ENCODE data around the gene PLCD3. TPM values are rescaled to one million over a fixed set of nuclear protein-coding genes. Genes with fewer than 3 reads are reported as not detected.

The PLCD3 gene
- total RNA-seq, 2 experiments from 2014 or later = 4.3 to 4.4 TPM

DNA sequence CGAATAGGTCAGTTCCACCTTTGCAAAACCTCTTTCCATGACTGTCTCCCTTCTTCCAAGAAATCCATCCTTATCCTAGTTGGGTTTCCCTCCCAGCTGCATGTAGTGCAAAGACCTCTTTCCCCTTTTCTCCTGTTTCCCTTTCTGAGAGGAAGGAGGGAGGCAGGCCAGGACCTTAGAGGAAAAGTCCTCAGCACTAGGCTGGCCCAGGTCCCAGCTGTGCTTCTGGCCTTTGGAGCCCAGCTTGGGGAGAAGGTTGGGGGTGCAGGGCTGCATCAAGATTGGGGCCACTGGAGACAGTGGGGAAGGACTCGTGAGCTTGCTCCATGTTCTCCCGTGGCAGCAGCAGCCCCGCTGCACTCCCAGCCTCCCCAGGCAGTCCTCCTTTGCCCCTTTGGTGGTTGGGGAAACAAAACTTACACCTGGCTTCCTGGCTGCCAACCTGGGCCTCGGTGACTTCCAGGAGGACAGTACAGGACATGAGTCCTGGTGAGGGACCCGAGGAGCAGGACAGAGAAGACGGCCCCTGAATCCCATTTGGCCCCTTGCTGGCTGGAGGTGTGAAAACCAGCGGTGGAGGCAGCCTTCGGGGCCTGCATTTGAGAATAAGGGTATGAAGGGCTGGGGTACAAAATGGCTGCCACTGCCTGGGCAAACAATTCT, 29.8 kb upstream of the PLCD3 start:
- Mint-ChIP-seq H3K27ac (peak overlapping the region; percentile 99), H3K27me3 (peaks cover 2% of the 10 kb centered on the region), H3K9me3 (no peaks in the 10 kb centered on the region), H3K4me1 (ENCODE audit: low read depth) (peaks cover 36% of the 10 kb centered on the region), H3K36me3 (peaks cover 20% of the 10 kb centered on the region), H3K4me3 (peak overlapping the region; percentile 99)
- ChIA-PET POLR2A (interaction anchor here (0.8 to 4.8 kb wide), 9 partner anchors 8 to 155 kb away, joined by 4 to 217 read pairs (median 8); partner anchors contain the start of genes ACBD4, HEXIM1 and MAP3K14), CTCF (interaction anchor here (0.6 to 7.6 kb wide), 8 partner anchors 12 to 223 kb away, joined by 3 to 170 read pairs (median 7); partner anchors contain the start of genes ACBD4 and HEXIM1)
- DNase-seq = no peak
- intact Hi-C loops (cut with micrococcal nuclease) = no loop called here

DNA sequence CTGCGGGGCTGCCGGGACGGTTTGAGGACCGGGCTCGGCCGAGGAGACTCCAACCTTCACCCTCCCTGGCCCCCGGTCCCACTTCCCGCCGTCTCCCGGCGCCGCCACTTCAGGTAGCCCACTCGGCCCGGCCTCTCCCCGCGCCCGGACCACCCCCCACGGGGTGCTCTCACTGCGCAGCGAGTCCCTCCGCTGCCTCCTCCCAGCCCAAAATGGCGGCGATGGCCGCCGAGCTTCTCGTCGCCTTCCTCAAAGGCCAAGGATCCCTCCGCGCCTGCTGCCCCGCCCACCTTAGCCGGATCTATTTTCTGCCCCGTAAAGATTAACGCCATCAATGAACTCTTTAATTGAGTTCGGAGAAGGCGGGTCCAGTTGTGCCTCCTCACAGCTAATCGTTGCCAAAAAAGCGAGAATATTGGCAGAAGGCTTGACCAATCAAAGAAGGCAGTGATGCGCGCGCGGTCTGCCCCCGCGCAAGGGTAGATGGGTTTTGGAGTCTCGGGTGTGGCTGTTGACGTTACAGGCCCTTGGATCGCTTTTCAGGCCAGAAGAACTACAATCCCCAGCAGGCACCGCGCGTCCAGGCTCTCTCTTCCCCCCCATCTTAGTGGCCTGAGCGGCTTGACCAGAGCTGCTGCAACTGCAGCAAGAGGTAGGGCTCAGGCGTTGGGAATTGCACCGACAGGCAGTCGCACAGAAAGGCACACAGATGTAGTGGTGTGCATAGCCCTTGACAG, 29.1 kb upstream of the PLCD3 start, which contains the start of gene HEXIM2:
Gene HEXIM2, plus strand, starts transcription at position 588 of the 737 bp plus-strand sequence. CDS start 919 bp downstream, outside the sequence.
- peak within 1 kb of the TSS; percentile 99 for H3K27ac Mint-ChIP-seq
- H3K36me3 Mint-ChIP-seq = peaks cover 20% of the 10 kb centered on the region
- intact Hi-C loops (cut with micrococcal nuclease) = loop anchor here (1.0 to 2.0 kb wide), 7 partner anchors 12 to 155 kb away; partner anchors contain the start of genes DCAKD, HEXIM1, MAP3K14 and NMT1
- DNase-seq = peak; percentile 99
- peak within 1 kb of the TSS; percentile 99 for H3K4me3 Mint-ChIP-seq
- CTCF ChIA-PET = interaction anchor here (0.6 to 7.6 kb wide), 11 partner anchors 11 to 224 kb away, joined by 3 to 170 read pairs (median 4); partner anchors contain the start of genes ACBD4, FMNL1 and HEXIM1
- H3K27me3 Mint-ChIP-seq = peaks cover 2% of the 10 kb centered on the region
- POLR2A ChIA-PET = interaction anchor here (0.8 to 4.8 kb wide), 10 partner anchors 9 to 155 kb away, joined by 3 to 217 read pairs (median 8); partner anchors contain the start of genes ACBD4, HEXIM1, MAP3K14 and NMT1
- H3K9me3 Mint-ChIP-seq = no peaks in the 10 kb centered on the region
- peaks cover 36% of the 10 kb centered on the region for H3K4me1 Mint-ChIP-seq (ENCODE audit: low read depth)

DNA sequence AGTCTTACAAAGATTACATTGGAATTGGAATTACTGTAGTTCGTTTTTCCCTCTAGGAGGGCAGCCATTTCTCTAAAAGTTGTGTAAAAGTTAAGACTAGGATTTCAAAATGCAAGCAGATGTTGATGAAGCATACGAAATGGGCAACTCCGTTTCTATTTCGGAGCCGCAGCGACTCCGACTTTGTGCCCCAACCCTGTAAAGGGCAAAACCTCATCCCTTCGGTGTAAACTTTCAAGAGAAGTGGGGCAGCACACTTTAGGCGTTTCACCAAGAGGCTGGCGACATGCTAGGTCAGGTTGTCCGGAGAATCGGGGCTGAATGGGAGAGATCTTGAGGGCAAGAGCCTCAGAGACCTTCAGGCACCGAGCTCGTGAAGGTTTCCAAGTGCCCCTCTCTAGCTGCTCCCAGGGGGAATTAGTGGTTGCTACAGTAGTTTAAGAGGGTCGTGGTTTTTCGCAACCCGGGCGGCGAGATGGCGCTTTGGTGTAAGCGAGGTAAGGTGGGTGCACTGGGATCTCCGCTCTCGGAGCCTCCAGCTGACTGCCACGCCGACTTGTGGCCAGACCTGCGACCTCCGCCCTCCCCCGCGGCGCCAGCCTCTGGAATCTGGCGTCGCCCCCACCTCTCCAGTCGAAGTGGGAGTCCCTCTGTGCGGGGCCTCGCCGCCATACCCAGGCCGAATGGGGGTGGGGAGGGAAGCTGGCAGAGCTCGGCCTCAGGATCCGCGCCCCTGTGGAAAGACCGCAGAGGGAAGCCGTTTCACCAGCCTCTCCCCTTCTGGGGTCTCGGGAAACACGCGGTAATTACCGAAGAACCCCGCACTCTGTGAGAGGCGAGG, 28.4 kb upstream of the PLCD3 start:
- Mint-ChIP-seq H3K36me3 (peaks cover 20% of the 10 kb centered on the region), H3K9me3 (no peaks in the 10 kb centered on the region), H3K4me3 (peak overlapping the region; percentile 99), H3K27me3 (peaks cover 2% of the 10 kb centered on the region), H3K4me1 (ENCODE audit: low read depth) (peaks cover 40% of the 10 kb centered on the region), H3K27ac (peak overlapping the region; percentile 99)
- CTCF ChIA-PET = interaction anchor here (1.0 to 7.6 kb wide), 8 partner anchors 10 to 61 kb away, joined by 3 to 170 read pairs (median 10); partner anchors contain the start of genes ACBD4, FMNL1 and HEXIM1
- intact Hi-C loops (cut with micrococcal nuclease) = loop anchor here (1.0 to 2.0 kb wide), 7 partner anchors 12 to 156 kb away; partner anchors contain the start of genes DCAKD, HEXIM1, MAP3K14 and NMT1
- POLR2A ChIA-PET = interaction anchor here (0.8 to 4.8 kb wide), 9 partner anchors 10 to 156 kb away, joined by 3 to 217 read pairs (median 8); partner anchors contain the start of genes HEXIM1, MAP3K14 and NMT1
- DNase-seq = peak; percentile 60

DNA sequence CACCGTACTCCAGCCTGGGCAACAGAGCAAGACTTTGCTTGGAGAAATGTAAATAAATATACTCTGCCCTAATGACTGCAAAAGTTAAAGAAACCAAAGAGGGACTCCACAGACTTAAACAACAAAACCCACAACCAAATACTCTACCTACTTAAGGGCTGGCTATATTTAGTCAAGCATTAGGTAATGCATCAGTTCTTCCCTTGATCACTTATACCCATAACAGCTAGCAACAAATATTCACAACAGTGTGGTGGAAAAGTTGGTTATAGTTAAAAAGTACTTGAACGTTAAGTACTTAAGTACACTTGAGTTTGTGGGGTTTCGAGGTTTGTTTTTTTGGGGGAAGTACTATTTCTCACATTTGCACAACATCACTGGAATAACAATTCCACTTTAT, 23.9 kb upstream of the PLCD3 start:
- ChIA-PET POLR2A (no interaction called here), CTCF (interaction anchor here (2.9 to 11.2 kb wide), 2 partner anchors 21 to 42 kb away, joined by 23 to 316 read pairs; partner anchors contain the start of gene ACBD4)
- no peaks in the 10 kb centered on the region for H3K27me3 Mint-ChIP-seq
- H3K36me3 Mint-ChIP-seq = peaks cover 17% of the 10 kb centered on the region
- peak overlapping the region; percentile 5 for H3K27ac Mint-ChIP-seq
- no peaks in the 10 kb centered on the region for H3K9me3 Mint-ChIP-seq
- peaks cover 39% of the 10 kb centered on the region for H3K4me1 Mint-ChIP-seq (ENCODE audit: low read depth)
- no peak for DNase-seq
- intact Hi-C loops (cut with micrococcal nuclease) = no loop called here
- no peak overlapping the region for H3K4me3 Mint-ChIP-seq

DNA sequence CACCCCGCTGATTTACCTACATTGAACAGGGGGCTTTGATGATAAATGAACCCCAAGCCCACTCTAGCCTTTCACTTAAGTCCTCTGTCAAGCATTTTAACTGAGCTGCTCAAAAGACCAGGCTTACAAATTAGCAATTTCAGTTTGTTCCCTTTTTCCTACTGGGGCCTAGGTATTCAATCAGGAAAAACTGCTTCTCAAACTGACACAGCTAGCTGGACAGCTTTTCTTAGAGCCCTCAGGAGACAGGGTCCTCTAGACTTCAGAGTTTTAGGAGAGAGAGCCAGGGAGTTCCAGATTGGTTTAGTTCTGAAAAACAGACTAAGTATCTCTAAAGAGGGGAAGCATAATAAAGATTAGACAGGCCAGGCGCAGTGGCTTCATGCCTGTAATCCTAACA, 23.2 kb upstream of the PLCD3 start:
- intact Hi-C loops (cut with micrococcal nuclease) = no loop called here
- H3K9me3 Mint-ChIP-seq = no peaks in the 10 kb centered on the region
- ChIA-PET POLR2A (interaction anchor here (0.9 kb wide), 1 partner anchor 9 kb away, joined by 3 read pairs; no protein-coding TSS in a partner anchor), CTCF (interaction anchor here (0.7 to 11.2 kb wide), 3 partner anchors 20 to 1113 kb away, joined by 5 to 316 read pairs (median 23); partner anchors contain the start of gene ACBD4)
- H3K4me3 Mint-ChIP-seq = no peak overlapping the region
- H3K27ac Mint-ChIP-seq = peak overlapping the region; percentile 49
- peaks cover 46% of the 10 kb centered on the region for H3K4me1 Mint-ChIP-seq (ENCODE audit: low read depth)
- DNase-seq = no peak
- H3K36me3 Mint-ChIP-seq = peaks cover 19% of the 10 kb centered on the region
- no peaks in the 10 kb centered on the region for H3K27me3 Mint-ChIP-seq

DNA sequence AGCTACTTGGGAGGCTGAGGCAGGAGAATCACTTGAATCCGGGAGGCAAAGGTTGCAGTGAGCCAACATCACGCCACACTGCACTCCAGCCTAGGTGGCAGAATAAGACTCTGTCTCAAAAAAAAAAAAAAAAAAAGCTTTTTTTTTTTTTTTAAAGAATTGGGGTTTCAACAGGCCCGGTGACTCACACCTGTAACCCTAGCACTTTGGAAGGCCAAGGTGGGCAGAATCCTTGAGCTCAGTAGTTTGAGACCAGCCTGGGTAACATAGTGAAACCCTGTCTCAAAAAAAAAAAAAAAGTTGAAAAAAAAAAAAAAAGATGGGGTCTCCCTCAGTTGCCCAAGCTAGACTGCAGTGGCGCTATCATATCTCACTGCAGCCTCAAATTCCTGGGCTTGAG, 22.7 kb upstream of the PLCD3 start:
- Mint-ChIP-seq H3K27ac (peak overlapping the region; percentile 49), H3K27me3 (no peaks in the 10 kb centered on the region), H3K4me1 (ENCODE audit: low read depth) (peaks cover 47% of the 10 kb centered on the region), H3K36me3 (peaks cover 21% of the 10 kb centered on the region), H3K9me3 (no peaks in the 10 kb centered on the region), H3K4me3 (no peak overlapping the region)
- ChIA-PET CTCF (interaction anchor here (0.7 to 11.2 kb wide), 3 partner anchors 19 to 1114 kb away, joined by 5 to 316 read pairs (median 23); partner anchors contain the start of gene ACBD4), POLR2A (interaction anchor here (0.6 to 0.9 kb wide), 2 partner anchors 9 to 152 kb away, joined by 3 read pairs; no protein-coding TSS in a partner anchor)
- intact Hi-C loops (cut with micrococcal nuclease) = no loop called here
- DNase-seq = no peak

DNA sequence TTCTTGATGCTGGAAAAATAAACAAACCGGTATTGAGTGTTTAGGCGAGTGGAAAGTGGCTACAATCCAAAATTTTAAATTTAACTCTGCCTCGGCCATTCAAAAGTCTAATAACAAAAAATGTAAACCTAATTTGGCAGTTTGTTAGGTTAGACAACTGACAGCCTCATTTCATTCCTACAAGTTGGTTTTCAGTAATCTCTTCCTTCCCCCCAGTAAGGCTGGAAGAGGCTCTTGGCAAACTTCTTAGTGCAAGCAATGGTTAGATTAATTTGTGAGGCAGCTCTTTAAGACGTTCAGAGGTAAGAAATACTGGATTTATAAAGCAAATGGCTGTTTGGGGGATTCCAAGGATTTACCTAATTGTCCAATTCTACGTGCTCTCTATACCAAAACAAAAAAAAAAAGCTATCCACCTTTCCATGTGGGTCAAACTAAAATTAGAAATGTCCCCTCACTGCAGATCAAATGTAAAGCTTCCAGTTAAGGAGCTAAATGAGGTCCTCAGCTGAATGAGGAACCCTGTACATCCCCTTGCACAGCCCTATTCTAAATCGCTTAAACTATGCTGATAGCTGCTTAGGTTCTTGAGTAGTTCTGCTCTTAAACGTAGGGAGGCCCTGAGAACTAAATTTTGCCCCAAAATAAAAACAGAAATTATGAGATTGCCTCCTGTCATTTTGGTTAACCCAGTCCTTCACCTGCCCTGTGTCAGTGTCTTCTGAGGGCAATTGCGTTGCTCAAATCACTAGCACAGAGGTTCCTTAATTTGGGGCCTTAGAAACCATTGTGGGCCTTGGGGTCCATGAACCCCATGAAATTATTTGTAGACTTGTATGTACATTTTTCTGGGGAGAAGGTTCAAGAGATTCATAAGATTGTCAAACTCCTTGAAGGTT, 18.8 kb upstream of the PLCD3 start:
- intact Hi-C loops (cut with micrococcal nuclease) = no loop called here
- POLR2A ChIA-PET = interaction anchor here (0.6 to 6.1 kb wide), 11 partner anchors 9 to 165 kb away, joined by 3 to 217 read pairs (median 19); partner anchors contain the start of genes ACBD4, FMNL1, HEXIM2 and MAP3K14

DNA sequence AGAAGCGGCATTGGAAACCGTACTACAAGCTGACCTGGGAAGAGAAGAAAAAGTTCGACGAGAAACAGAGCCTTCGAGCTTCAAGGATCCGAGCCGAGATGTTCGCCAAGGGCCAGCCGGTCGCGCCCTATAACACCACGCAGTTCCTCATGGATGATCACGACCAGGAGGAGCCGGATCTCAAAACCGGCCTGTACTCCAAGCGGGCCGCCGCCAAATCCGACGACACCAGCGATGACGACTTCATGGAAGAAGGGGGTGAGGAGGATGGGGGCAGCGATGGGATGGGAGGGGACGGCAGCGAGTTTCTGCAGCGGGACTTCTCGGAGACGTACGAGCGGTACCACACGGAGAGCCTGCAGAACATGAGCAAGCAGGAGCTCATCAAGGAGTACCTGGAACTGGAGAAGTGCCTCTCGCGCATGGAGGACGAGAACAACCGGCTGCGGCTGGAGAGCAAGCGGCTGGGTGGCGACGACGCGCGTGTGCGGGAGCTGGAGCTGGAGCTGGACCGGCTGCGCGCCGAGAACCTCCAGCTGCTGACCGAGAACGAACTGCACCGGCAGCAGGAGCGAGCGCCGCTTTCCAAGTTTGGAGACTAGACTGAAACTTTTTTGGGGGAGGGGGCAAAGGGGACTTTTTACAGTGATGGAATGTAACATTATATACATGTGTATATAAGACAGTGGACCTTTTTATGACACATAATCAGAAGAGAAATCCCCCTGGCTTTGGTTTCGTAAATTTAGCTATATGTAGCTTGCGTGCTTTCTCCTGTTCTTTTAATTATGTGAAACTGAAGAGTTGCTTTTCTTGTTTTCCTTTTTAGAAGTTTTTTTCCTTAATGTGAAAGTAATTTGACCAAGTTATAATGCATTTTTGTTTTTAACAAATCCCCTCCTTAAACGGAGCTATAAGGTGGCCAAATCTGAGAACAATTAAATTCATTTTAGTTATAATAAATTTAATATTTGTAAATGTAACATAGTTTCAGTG, 17.7 kb upstream of the PLCD3 start:
- H3K9me3 Mint-ChIP-seq = no peaks in the 10 kb centered on the region
- H3K4me3 Mint-ChIP-seq = peak overlapping the region; percentile 99
- peak; percentile 64 for DNase-seq
- H3K27me3 Mint-ChIP-seq = no peaks in the 10 kb centered on the region
- H3K4me1 Mint-ChIP-seq (ENCODE audit: low read depth) = peaks cover 33% of the 10 kb centered on the region
- intact Hi-C loops (cut with micrococcal nuclease) = loop anchor here (1.0 to 10.0 kb wide), 5 partner anchors 23 to 945 kb away; partner anchors contain the start of gene NMT1
- peaks cover 29% of the 10 kb centered on the region for H3K36me3 Mint-ChIP-seq
- CTCF ChIA-PET = interaction anchor here (0.7 to 11.2 kb wide), 17 partner anchors 12 to 236 kb away, joined by 3 to 316 read pairs (median 9); partner anchors contain the start of genes ACBD4, DCAKD, HEXIM2 and PLCD3
- H3K27ac Mint-ChIP-seq = peak overlapping the region; percentile 100
- POLR2A ChIA-PET = interaction anchor here (0.6 to 6.1 kb wide), 16 partner anchors 10 to 650 kb away, joined by 3 to 217 read pairs (median 6); partner anchors contain the start of genes ACBD4, FMNL1, HEXIM2 and MAP3K14

More for the DNA sequence above, 18.8 kb upstream of the PLCD3 start:
- Mint-ChIP-seq H3K36me3 (peaks cover 29% of the 10 kb centered on the region), H3K27me3 (no peaks in the 10 kb centered on the region), H3K4me3 (peak overlapping the region; percentile 99), H3K4me1 (ENCODE audit: low read depth) (peaks cover 30% of the 10 kb centered on the region), H3K9me3 (no peaks in the 10 kb centered on the region), H3K27ac (peak overlapping the region; percentile 54)
- CTCF ChIA-PET = interaction anchor here (0.7 to 11.2 kb wide), 18 partner anchors 10 to 278 kb away, joined by 3 to 316 read pairs (median 7); partner anchors contain the start of genes ACBD4, HEXIM2 and PLCD3
- no peak for DNase-seq
